ENCODE data around the gene CARD19. TPM values are rescaled to one million over a fixed set of nuclear protein-coding genes. Genes with fewer than 3 reads are reported as not detected.

Gene CARD19
- total RNA-seq, 4 donors from 2014 or later, result 37.0 to 61.8 (median 49.1) TPM

- intact Hi-C loops (cut with DNase I), result no loop called here
- Histone ChIP-seq H3K27ac (peak overlapping the region in 2 of 3 donors; percentile 3 to 23), H3K36me3 (no peaks in the 10 kb centered on the region)
These were observed 36.1 kb upstream of the CARD19 start for GRCh38 chr9:93059715-93060578.

GRCh38 chr9:93060746-93061259 lies 35.2 kb upstream of the CARD19 start:
- Histone ChIP-seq H3K27me3 (no peaks in the 10 kb centered on the region), H3K36me3 (no peaks in the 10 kb centered on the region), H3K4me3 (replicated peaks in 1 of 3) (no peak overlapping the region), H3K4me1 (peaks cover 10 to 26% of the 10 kb centered on the region in 2 donors), H3K27ac (no peak overlapping the region), H3K9me3 (no peaks in the 10 kb centered on the region)
- TF ChIP-seq POLR2A (IDR thresholded peaks at IDR 0.05) (no peak), CTCF (IDR thresholded peaks at IDR 0.05) (no peak)
- intact Hi-C loops (cut with DNase I), result no loop called here
- peak; percentile 46 for DNase-seq
- WGBS, 2 donors, result 68 to 76% methylated on average over 8 of the region's 8 CpGs

More at GRCh38 chr9:93059715-93060578, 36.1 kb upstream of the CARD19 start:
- no peak for TF ChIP-seq POLR2A (IDR thresholded peaks at IDR 0.05)
- no peak for TF ChIP-seq CTCF (IDR thresholded peaks at IDR 0.05)
- DNase-seq, result peak; percentile 21 to 26
- WGBS, 2 donors, result 80 to 89% methylated on average over 7 of the region's 7 CpGs
- H3K27me3 ChIP-seq, result no peaks in the 10 kb centered on the region
- no peak overlapping the region for H3K4me3 ChIP-seq (replicated peaks in 1 of 3)
- H3K9me3 ChIP-seq, result no peaks in the 10 kb centered on the region
- H3K4me1 ChIP-seq, result peaks cover 13 to 29% of the 10 kb centered on the region in 2 donors

- Histone ChIP-seq H3K27me3 (no peaks in the 10 kb centered on the region), H3K4me3 (replicated peaks in 1 of 3) (no peak overlapping the region), H3K27ac (no peak overlapping the region), H3K9me3 (no peaks in the 10 kb centered on the region), H3K4me1 (peaks cover 10 to 26% of the 10 kb centered on the region in 2 donors), H3K36me3 (no peaks in the 10 kb centered on the region)
- no peak for DNase-seq
- TF ChIP-seq POLR2A (IDR thresholded peaks at IDR 0.05) (no peak), CTCF (IDR thresholded peaks at IDR 0.05) (no peak)
- intact Hi-C loops (cut with DNase I), result no loop called here
- 86 to 89% methylated on average over 3 to 4 of the region's 4 CpGs for WGBS, 2 donors
These were observed 34.7 kb upstream of the CARD19 start for GRCh38 chr9:93061260-93061751.

- Histone ChIP-seq H3K4me3 (replicated peaks in 1 of 3) (no peak overlapping the region), H3K27me3 (no peaks in the 10 kb centered on the region), H3K4me1 (peaks cover 10 to 26% of the 10 kb centered on the region in 2 donors), H3K27ac (no peak overlapping the region), H3K36me3 (no peaks in the 10 kb centered on the region), H3K9me3 (no peaks in the 10 kb centered on the region)
- TF ChIP-seq POLR2A (IDR thresholded peaks at IDR 0.05) (no peak), CTCF (IDR thresholded peaks at IDR 0.05) (no peak)
- WGBS, 2 donors, result 81% methylated on average over 19 of the region's 19 CpGs
- intact Hi-C loops (cut with DNase I), result no loop called here
- DNase-seq, result no peak
These were observed 33.9 kb upstream of the CARD19 start for GRCh38 chr9:93061791-93062763.
